Subcutaneous adipose tissue (tissue), 4 donors: Measurements from ENCODE around the gene KIFC3. TPM values are rescaled to one million over a fixed set of nuclear protein-coding genes. Genes with fewer than 3 reads are reported as not detected.

Source experiments
- CTCF ChIP-seq: fragments of 450-650 bp; IDR thresholded peaks from one replicate; pipeline ENCODE4 v1.5.1; 2016; ENCODE audit warnings: low read depth, mild to moderate bottlenecking, control low read depth, antibody characterized with exemption, moderate library complexity
- total RNA-seq, 4 donors: library from RNA; depleted of rRNA; stranded (reverse); fragments of >200 nt; gene quantifications; one replicate each; pipeline ENCODE4 v1.1.0, GENCODE V29; 2016

KIFC3 gene
- total RNA-seq, 4 donors from 2014 or later: 17.9 to 58.8 (median 28.7) TPM

GRCh38 chr16:57798953-57799599 is 3.2 kb downstream of the KIFC3 start:
- no peak for TF ChIP-seq CTCF

- no peak for TF ChIP-seq CTCF
Measured at GRCh38 chr16:57798267-57798810, 4.0 kb downstream of the KIFC3 start.

- no peak for TF ChIP-seq CTCF
Measured at GRCh38 chr16:57797526-57798266, 4.6 kb downstream of the KIFC3 start.

GRCh38 chr16:57797216-57797525 is 5.1 kb downstream of the KIFC3 start:
- no peak for TF ChIP-seq CTCF

GRCh38 chr16:57795431-57795878 is 6.8 kb downstream of the KIFC3 start:
- TF ChIP-seq CTCF: no peak

GRCh38 chr16:57794849-57795430 is 7.4 kb downstream of the KIFC3 start:
- TF ChIP-seq CTCF: no peak

GRCh38 chr16:57791893-57792461 is 10.3 kb downstream of the KIFC3 start:
- TF ChIP-seq CTCF: no peak
